NCI-H2081 (cell line): ENCODE results near the gene ATP1A2.

ENCODE experiments used
- DNase-seq, 2 experiments: peaks; one replicate each; lab custom pipeline; 2025; lab: John Stamatoyannopoulos, UW

ATP1A2 gene

GRCh38 chr1:160171980-160172379 is 56.4 kb downstream of the ATP1A2 start:
- no peak for DNase-seq

- DNase-seq = no peak
Measured at GRCh38 chr1:160177231-160177630, 61.7 kb downstream of the ATP1A2 start.

- no peak for DNase-seq
Measured at GRCh38 chr1:160177667-160178066, 62.1 kb downstream of the ATP1A2 start.

- DNase-seq = no peak
Measured at GRCh38 chr1:160178731-160179130, 63.2 kb downstream of the ATP1A2 start.

- DNase-seq = no peak
Measured at GRCh38 chr1:160179336-160179735, 63.8 kb downstream of the ATP1A2 start.

GRCh38 chr1:160186246-160186645 is 70.7 kb downstream of the ATP1A2 start:
- DNase-seq = no peak

- no peak for DNase-seq
Measured at GRCh38 chr1:160186729-160187128, 71.2 kb downstream of the ATP1A2 start.

- no peak for DNase-seq
Measured at GRCh38 chr1:160187407-160187806, 71.8 kb downstream of the ATP1A2 start.

GRCh38 chr1:160188341-160188740 is 72.8 kb downstream of the ATP1A2 start:
- no peak for DNase-seq

- DNase-seq = no peak
Measured at GRCh38 chr1:160189649-160190625, 74.4 kb downstream of the ATP1A2 start, which contains the start of gene CASQ1. CASQ1 (plus strand) TSS chr1:160190575; CDS start chr1:160190752, 177 bp downstream.

GRCh38 chr1:160191756-160192155 is 76.2 kb downstream of the ATP1A2 start:
- no peak for DNase-seq

- DNase-seq = no peak
Measured at GRCh38 chr1:160192234-160192633, 76.7 kb downstream of the ATP1A2 start.
